IMR-90 (cell line): ENCODE data around the gene ZBED1. TPM values are rescaled to one million over a fixed set of nuclear protein-coding genes. Genes with fewer than 3 reads are reported as not detected.

ENCODE experiments used
- ATAC-seq: fragments of 200-7000 bp; cut with Tn5 transposase; 2 replicates; pipeline ENCODE4 v1.9.1; 2020; ENCODE audit warnings: low read depth, mild to moderate bottlenecking, moderate library complexity
- BruUV-seq: library from RNA; stranded (reverse); fragments of 400-500 nt; replicated peaks from 2 replicates; lab custom pipeline; 2021; lab: Mats Ljungman, UMichigan
- CTCF ChIA-PET: fragments of 300-600 bp; formaldehyde crosslinking; extraction: SDS; loops from one replicate; lab custom pipeline; 2021; ENCODE audit warnings: antibody characterized with exemption; lab: Yijun Ruan, JAX
- POLR2A ChIA-PET: fragments of 300-600 bp; sonication (Branson Sonifier 250); formaldehyde crosslinking; loops from one replicate; lab custom pipeline; 2022; ENCODE audit warnings: antibody characterized with exemption; ENCODE audit not compliant: unreplicated experiment; lab: Charles Lee
- DNase-seq: peaks from one replicate; pipeline ENCODE4 v3.0.0; 2013
- H2AFZ ChIP-seq: replicated peaks from 2 replicates; pipeline ENCODE3; 2013; ENCODE audit warnings: low read length, mild to moderate bottlenecking; ENCODE audit not compliant: poor library complexity
- H2AK5ac ChIP-seq: 2 replicates; pipeline ENCODE4 v1.6.1; 2013; ENCODE audit warnings: low read depth, low read length, inconsistent platforms
- H2AK9ac ChIP-seq: replicated peaks from 2 replicates; pipeline ENCODE3; 2013; ENCODE audit warnings: mild to moderate bottlenecking, low read depth, low read length, moderate library complexity; ENCODE audit not compliant: poor library complexity
- H2BK120ac ChIP-seq: 2 replicates; pipeline ENCODE4 v1.6.1; 2013; ENCODE audit warnings: low read depth, low read length, inconsistent platforms
- H2BK15ac ChIP-seq: 3 replicates; pipeline ENCODE4 v1.6.1; 2013; ENCODE audit warnings: low read depth, low read length, inconsistent platforms
- H2BK20ac ChIP-seq: 2 replicates; pipeline ENCODE4 v1.6.1; 2013; ENCODE audit warnings: low read depth, mild to moderate bottlenecking, inconsistent platforms, low read length, moderate library complexity
- H2BK5ac ChIP-seq: 2 replicates; pipeline ENCODE4 v1.6.1; 2013; ENCODE audit warnings: mild to moderate bottlenecking, low read depth, low read length, inconsistent platforms; ENCODE audit not compliant: poor library complexity, severe bottlenecking
- H3K14ac ChIP-seq: replicated peaks from 2 replicates; pipeline ENCODE4 v1.6.1; 2013; ENCODE audit warnings: low read depth, low read length, inconsistent platforms
- H3K18ac ChIP-seq: 2 replicates; pipeline ENCODE4 v1.6.1; 2013; ENCODE audit warnings: low read depth, low read length, control low read depth
- H3K23ac ChIP-seq: 2 replicates; pipeline ENCODE4 v1.6.1; 2013; ENCODE audit warnings: low read depth, low read length, inconsistent platforms
- H3K27ac ChIP-seq: 2 replicates; pipeline ENCODE4 v1.5.1; 2013; ENCODE audit warnings: mild to moderate bottlenecking, control low read depth, low read length; ENCODE audit not compliant: insufficient read depth
- H3K27me3 ChIP-seq: 2 replicates; pipeline ENCODE4 v1.6.1; 2013; ENCODE audit warnings: low read length; ENCODE audit not compliant: control insufficient read depth, insufficient read depth
- H3K36me3 ChIP-seq: 2 replicates; pipeline ENCODE4 v1.6.1; 2013; ENCODE audit warnings: low read length, mixed read lengths; ENCODE audit not compliant: control insufficient read depth, insufficient read depth
- H3K4ac ChIP-seq: 2 replicates; pipeline ENCODE4 v1.6.1; 2013; ENCODE audit warnings: low read depth, low read length, inconsistent platforms
- H3K4me1 ChIP-seq: 2 replicates; pipeline ENCODE4 v1.6.1; 2013; ENCODE audit warnings: low read length, mixed read lengths; ENCODE audit not compliant: control insufficient read depth, insufficient read depth
- H3K4me2 ChIP-seq: 2 replicates; pipeline ENCODE4 v1.6.1; 2013; ENCODE audit warnings: low read depth, mild to moderate bottlenecking, control low read depth, low read length, moderate library complexity
- H3K4me3 ChIP-seq: 2 replicates; pipeline ENCODE4 v1.5.1; 2013; ENCODE audit warnings: low read depth, mild to moderate bottlenecking, control low read depth, low read length, moderate library complexity; ENCODE audit not compliant: insufficient read depth
- H3K56ac ChIP-seq: 2 replicates; pipeline ENCODE4 v1.6.1; 2013; ENCODE audit warnings: low read length, inconsistent platforms; ENCODE audit not compliant: insufficient read depth; ENCODE audit errors: extremely low read depth
- H3K79me1 ChIP-seq, 2 experiments: 2 replicates each; pipeline ENCODE4 v1.6.1; 2013; ENCODE audit warnings: low read length in 2 of 2, inconsistent platforms in 1 of 2, low read depth in 1 of 2
- H3K9ac ChIP-seq: 2 replicates; pipeline ENCODE4 v1.6.1; 2013; ENCODE audit warnings: low read depth, low read length, control low read depth
- H3K9me1 ChIP-seq: 2 replicates; pipeline ENCODE4 v1.6.1; 2013; ENCODE audit warnings: low read length, inconsistent platforms; ENCODE audit not compliant: insufficient read depth
- H3K9me3 ChIP-seq: 2 replicates; pipeline ENCODE4 v1.6.1; 2013; ENCODE audit warnings: low read length; ENCODE audit not compliant: control insufficient read depth, insufficient read depth
- H4K20me1 ChIP-seq: 2 replicates; pipeline ENCODE4 v1.6.1; 2013; ENCODE audit warnings: low read length, inconsistent platforms; ENCODE audit not compliant: insufficient read depth
- H4K5ac ChIP-seq: 2 replicates; pipeline ENCODE4 v1.6.1; 2013; ENCODE audit warnings: mild to moderate bottlenecking, low read depth, low read length, control low read depth
- H4K8ac ChIP-seq, 2 experiments: 2 replicates each; pipeline ENCODE4 v1.6.1; 2013; ENCODE audit warnings: low read depth in 2 of 2, low read length in 2 of 2, control low read depth in 1 of 2, inconsistent platforms in 1 of 2
- H4K91ac ChIP-seq: 2 replicates; pipeline ENCODE4 v1.6.1; 2013; ENCODE audit warnings: low read depth, low read length, inconsistent platforms; ENCODE audit not compliant: insufficient read depth
- BHLHE40 ChIP-seq: fragments of 150-350 bp; IDR thresholded peaks from 2 replicates; pipeline ENCODE4 v1.6.1; 2016; ENCODE audit warnings: mild to moderate bottlenecking, low read depth, low read length
- CEBPB ChIP-seq: IDR thresholded peaks from 2 replicates; pipeline ENCODE4 v1.6.1; 2012; ENCODE audit warnings: low read depth, low read length, improper control_type of control experiment
- CHD1 ChIP-seq: IDR thresholded peaks from 2 replicates; pipeline ENCODE4 v1.6.1; 2012; ENCODE audit warnings: low read depth, low read length, improper control_type of control experiment
- FOS ChIP-seq: fragments of 150-350 bp; IDR thresholded peaks from 2 replicates; pipeline ENCODE4 v1.6.1; 2016; ENCODE audit warnings: low read depth, low read length
- MAFK ChIP-seq: IDR thresholded peaks from 2 replicates; pipeline ENCODE4 v1.6.1; 2012; ENCODE audit warnings: low read depth, low read length, improper control_type of control experiment
- MAZ ChIP-seq: IDR thresholded peaks from 2 replicates; pipeline ENCODE4 v1.6.1; 2012; ENCODE audit warnings: low read depth, mild to moderate bottlenecking, low read length, improper control_type of control experiment, moderate library complexity, borderline replicate concordance
- MXI1 ChIP-seq: IDR thresholded peaks from 2 replicates; pipeline ENCODE4 v1.6.1; 2012; ENCODE audit warnings: low read depth, mild to moderate bottlenecking, low read length, moderate library complexity, borderline replicate concordance
- NFE2L2 ChIP-seq: fragments of 150-350 bp; IDR thresholded peaks from 2 replicates; pipeline ENCODE4 v1.6.1; 2016; ENCODE audit warnings: low read depth, mild to moderate bottlenecking, low read length
- POLR2A ChIP-seq: IDR thresholded peaks from 2 replicates; pipeline ENCODE4 v1.6.1; 2012; ENCODE audit warnings: mild to moderate bottlenecking, low read depth, low read length
- RAD21 ChIP-seq: IDR thresholded peaks from 2 replicates; pipeline ENCODE4 v1.6.1; 2012; ENCODE audit warnings: low read length, improper control_type of control experiment
- RCOR1 ChIP-seq: IDR thresholded peaks from 2 replicates; pipeline ENCODE4 v1.6.1; 2012; ENCODE audit warnings: mild to moderate bottlenecking, low read length, improper control_type of control experiment; ENCODE audit not compliant: insufficient replicate concordance
- RFX5 ChIP-seq: IDR thresholded peaks from 2 replicates; pipeline ENCODE4 v1.8.0; 2012; ENCODE audit warnings: low read depth, mild to moderate bottlenecking, low read length, moderate library complexity
- SMC3 ChIP-seq: fragments of 150-350 bp; IDR thresholded peaks from 2 replicates; pipeline ENCODE4 v1.6.1; 2016; ENCODE audit warnings: low read depth, mild to moderate bottlenecking, antibody characterized with exemption, low read length, moderate library complexity
- WGBS, 2 experiments: methylation state at CpG; one replicate each; pipeline versions ENCODE4 v1.1.5 to v1.1.7; 2013; ENCODE audit warnings: missing lambda C conversion rate in 2 of 2; ENCODE audit not compliant: insufficient read length in 1 of 2; ENCODE audit errors: extremely low coverage in 2 of 2; 5-methylcytosine and 5-hydroxymethylcytosine counted together
- dilution Hi-C: fragments of 300-500 bp; cut with HindIII; formaldehyde crosslinking; loops from one replicate; pipeline ENCODE4 v1.14.3; 2018; ENCODE audit warnings: low sequenced_read_pairs; ENCODE audit not compliant: unreplicated experiment
- in situ Hi-C: fragments of 300-500 bp; cut with MboI; formaldehyde crosslinking; loops from 3 replicates; pipeline ENCODE4 v1.14.3; 2019; ENCODE audit warnings: low sequenced_read_pairs, inconsistent platforms, mixed read lengths
- intact Hi-C: fragments of 100-400 bp; cut with micrococcal nuclease; formaldehyde crosslinking; loops from 2 replicates; pipeline ENCODE4 v1.10.0; 2022
- polyA plus RNA-seq, 3 experiments: library from polyadenylated mRNA; depleted of rRNA; stranded (reverse); fragments of >200 nt; gene quantifications; 2 replicates each; pipeline ENCODE4 v1.2.3, GENCODE V29; 2012; ENCODE audit warnings: low replicate concordance in 1 of 3
- total RNA-seq: library from RNA; depleted of rRNA; stranded (reverse); fragments of >200 nt; gene quantifications from 2 replicates; pipeline ENCODE4 v1.2.3, GENCODE V29; 2012
- TF ChIP-seq, protein P1 (sequence below): fragments of 150-350 bp; IDR thresholded peaks from 2 replicates; pipeline ENCODE4 v1.6.1; 2016; ENCODE audit warnings: low read depth, mild to moderate bottlenecking, low read length, moderate library complexity, borderline replicate concordance
- TF ChIP-seq, protein P2 (sequence below): conservative IDR thresholded peaks from 2 replicates; pipeline ENCODE4 v1.5.1; 2012; ENCODE audit warnings: mild to moderate bottlenecking, low read depth, low read length, improper control_type of control experiment
- TF ChIP-seq, protein P3 (sequence below): fragments of 150-350 bp; IDR thresholded peaks from 2 replicates; pipeline ENCODE4 v1.6.1; 2017; ENCODE audit warnings: mild to moderate bottlenecking, antibody characterized with exemption, low read length, low read depth

Gene ZBED1
- total and polyA plus RNA-seq, 2 of the 4 experiments (the other 2 are of a cell fraction) = 13.1 to 21.5 TPM

- Histone ChIP-seq H2AK9ac (no peak overlapping the region), H4K5ac (no peak overlapping the region), H3K9ac (no peak overlapping the region), H3K23ac (no peak overlapping the region), H2AFZ (no peak overlapping the region), H3K18ac (no peak overlapping the region), H3K9me1 (peaks cover 6% of the 10 kb centered on the region; the same call in 1 of the 2 replicates), H3K36me3 (peaks cover 13% of the 10 kb centered on the region), H2BK15ac (no peak overlapping the region), H3K4me2 (no peak overlapping the region), H2AK5ac (no peak overlapping the region), H3K9me3 (no peaks in the 10 kb centered on the region), H3K4ac (no peak overlapping the region), H3K4me1 (no peaks in the 10 kb centered on the region), H3K4me3 (no peak overlapping the region), H3K79me1 (peaks cover 26 to 30% of the 10 kb centered on the region in 2 experiments), H4K20me1 (peaks cover 9% of the 10 kb centered on the region), H2BK20ac (no peak overlapping the region), H3K56ac (no peak overlapping the region), H3K14ac (no peak overlapping the region), H3K27ac (no peak overlapping the region), H2BK120ac (no peak overlapping the region), H3K27me3 (no peaks in the 10 kb centered on the region), H4K8ac (no peak overlapping the region), H2BK5ac (no peak overlapping the region), H4K91ac (no peak overlapping the region)
- WGBS, 2 experiments = no CpG with 5 or more reads among the region's 5 CpGs
- dilution Hi-C loops = no loop called here
- POLR2A ChIA-PET = no interaction called here
- BruUV-seq = no TSS peak
- intact Hi-C loops = no loop called here
- CTCF ChIA-PET = no interaction called here
- DNase-seq (no peak), ATAC-seq (no peak)
- no peak for TF ChIP-seq NFE2L2
- TF ChIP-seq SMC3 = no peak
- TF ChIP-seq RFX5 = no peak
- no peak for TF ChIP-seq CEBPB
- TF ChIP-seq, protein P1, sequence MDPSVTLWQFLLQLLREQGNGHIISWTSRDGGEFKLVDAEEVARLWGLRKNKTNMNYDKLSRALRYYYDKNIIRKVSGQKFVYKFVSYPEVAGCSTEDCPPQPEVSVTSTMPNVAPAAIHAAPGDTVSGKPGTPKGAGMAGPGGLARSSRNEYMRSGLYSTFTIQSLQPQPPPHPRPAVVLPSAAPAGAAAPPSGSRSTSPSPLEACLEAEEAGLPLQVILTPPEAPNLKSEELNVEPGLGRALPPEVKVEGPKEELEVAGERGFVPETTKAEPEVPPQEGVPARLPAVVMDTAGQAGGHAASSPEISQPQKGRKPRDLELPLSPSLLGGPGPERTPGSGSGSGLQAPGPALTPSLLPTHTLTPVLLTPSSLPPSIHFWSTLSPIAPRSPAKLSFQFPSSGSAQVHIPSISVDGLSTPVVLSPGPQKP = no peak
- no peak for TF ChIP-seq POLR2A
- no peak for TF ChIP-seq FOS
- no peak for TF ChIP-seq BHLHE40
- TF ChIP-seq, protein P2, sequence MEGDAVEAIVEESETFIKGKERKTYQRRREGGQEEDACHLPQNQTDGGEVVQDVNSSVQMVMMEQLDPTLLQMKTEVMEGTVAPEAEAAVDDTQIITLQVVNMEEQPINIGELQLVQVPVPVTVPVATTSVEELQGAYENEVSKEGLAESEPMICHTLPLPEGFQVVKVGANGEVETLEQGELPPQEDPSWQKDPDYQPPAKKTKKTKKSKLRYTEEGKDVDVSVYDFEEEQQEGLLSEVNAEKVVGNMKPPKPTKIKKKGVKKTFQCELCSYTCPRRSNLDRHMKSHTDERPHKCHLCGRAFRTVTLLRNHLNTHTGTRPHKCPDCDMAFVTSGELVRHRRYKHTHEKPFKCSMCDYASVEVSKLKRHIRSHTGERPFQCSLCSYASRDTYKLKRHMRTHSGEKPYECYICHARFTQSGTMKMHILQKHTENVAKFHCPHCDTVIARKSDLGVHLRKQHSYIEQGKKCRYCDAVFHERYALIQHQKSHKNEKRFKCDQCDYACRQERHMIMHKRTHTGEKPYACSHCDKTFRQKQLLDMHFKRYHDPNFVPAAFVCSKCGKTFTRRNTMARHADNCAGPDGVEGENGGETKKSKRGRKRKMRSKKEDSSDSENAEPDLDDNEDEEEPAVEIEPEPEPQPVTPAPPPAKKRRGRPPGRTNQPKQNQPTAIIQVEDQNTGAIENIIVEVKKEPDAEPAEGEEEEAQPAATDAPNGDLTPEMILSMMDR = no peak
- TF ChIP-seq MXI1 = no peak
- TF ChIP-seq MAZ = no peak
- TF ChIP-seq, protein P3, sequence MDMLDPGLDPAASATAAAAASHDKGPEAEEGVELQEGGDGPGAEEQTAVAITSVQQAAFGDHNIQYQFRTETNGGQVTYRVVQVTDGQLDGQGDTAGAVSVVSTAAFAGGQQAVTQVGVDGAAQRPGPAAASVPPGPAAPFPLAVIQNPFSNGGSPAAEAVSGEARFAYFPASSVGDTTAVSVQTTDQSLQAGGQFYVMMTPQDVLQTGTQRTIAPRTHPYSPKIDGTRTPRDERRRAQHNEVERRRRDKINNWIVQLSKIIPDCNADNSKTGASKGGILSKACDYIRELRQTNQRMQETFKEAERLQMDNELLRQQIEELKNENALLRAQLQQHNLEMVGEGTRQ = no peak
- no peak for TF ChIP-seq CHD1
- TF ChIP-seq MAFK = no peak
- TF ChIP-seq RCOR1 = no peak
- no peak for TF ChIP-seq RAD21
- in situ Hi-C loops = no loop called here
Measured at GRCh38 chrX:2441466-2441865, 59.3 kb downstream of the ZBED1 start.
